OCI-LY1 (cell line): ENCODE results near the gene SLC2A1.

ENCODE experiments used
- H2AFZ ChIP-seq: fragments of 200-600 bp; sonication (generic), shearing (Covaris generic); 2 replicates; pipeline ENCODE4 v1.6.0; 2014; ENCODE audit warnings: antibody characterized with exemption, mild to moderate bottlenecking, low read length
- H3F3A ChIP-seq: fragments of 200-600 bp; sonication (generic), shearing (Covaris generic); 2 replicates; pipeline ENCODE4 v1.6.0; 2014; ENCODE audit warnings: mild to moderate bottlenecking, antibody characterized with exemption, low read length, moderate library complexity; ENCODE audit not compliant: insufficient read depth
- H3K27ac ChIP-seq: fragments of 200-600 bp; sonication (generic); 2 replicates; pipeline ENCODE4 v1.5.1; 2014; ENCODE audit warnings: low read length, mixed run types, mild to moderate bottlenecking, low read depth; ENCODE audit not compliant: poor library complexity, severe bottlenecking
- H3K27me3 ChIP-seq: fragments of 200-600 bp; sonication (generic); 2 replicates; pipeline ENCODE4 v1.6.0; 2014; ENCODE audit warnings: antibody characterized with exemption, mild to moderate bottlenecking, low read length, moderate library complexity; ENCODE audit not compliant: insufficient read depth
- H3K36me3 ChIP-seq: fragments of 200-600 bp; sonication (generic); 2 replicates; pipeline ENCODE4 v1.6.1; 2014; ENCODE audit warnings: mild to moderate bottlenecking, antibody characterized with exemption, low read length, moderate library complexity, mixed read lengths; ENCODE audit not compliant: insufficient read depth
- H3K4me1 ChIP-seq: fragments of 200-600 bp; sonication (generic); 2 replicates; pipeline ENCODE4 v1.5.1; 2014; ENCODE audit warnings: mild to moderate bottlenecking, low read length, moderate library complexity; ENCODE audit not compliant: insufficient read depth, severe bottlenecking
- H3K4me2 ChIP-seq: fragments of 200-600 bp; sonication (generic), shearing (Covaris generic); 2 replicates; pipeline ENCODE4 v1.6.1; 2014; ENCODE audit warnings: low read length
- H3K4me3 ChIP-seq: fragments of 200-600 bp; sonication (generic); 2 replicates; pipeline ENCODE4 v1.5.1; 2014; ENCODE audit warnings: low read length, low read depth, mild to moderate bottlenecking, mixed read lengths; ENCODE audit not compliant: poor library complexity, severe bottlenecking
- H3K79me2 ChIP-seq: fragments of 200-600 bp; shearing (Covaris generic); 2 replicates; pipeline ENCODE4 v1.6.1; 2016; ENCODE audit warnings: mixed run types, low read length, mixed read lengths; ENCODE audit not compliant: insufficient read depth
- H3K9ac ChIP-seq: fragments of 200-600 bp; sonication (generic), shearing (Covaris generic); 2 replicates; pipeline ENCODE4 v1.6.1; 2014; ENCODE audit warnings: mild to moderate bottlenecking, low read length, mixed read lengths
- H3K9me2 ChIP-seq: fragments of 200-600 bp; sonication (generic), shearing (Covaris generic); 2 replicates; pipeline ENCODE4 v1.6.1; 2014; ENCODE audit warnings: low read depth, mild to moderate bottlenecking, low read length, mixed read lengths
- H3K9me3 ChIP-seq: fragments of 200-600 bp; shearing (Covaris generic); 2 replicates; pipeline ENCODE4 v1.6.1; 2014; ENCODE audit warnings: low read length, mixed read lengths
- H4K20me1 ChIP-seq: fragments of 200-600 bp; sonication (generic), shearing (Covaris generic); 2 replicates; pipeline ENCODE4 v1.6.0; 2016; ENCODE audit warnings: mild to moderate bottlenecking, low read length; ENCODE audit not compliant: insufficient read depth
- EZH2 ChIP-seq: fragments of 200-600 bp; sonication (generic), shearing (Covaris generic); IDR thresholded peaks from 2 replicates; pipeline ENCODE4 v1.8.0; 2017; ENCODE audit warnings: borderline replicate concordance, mixed run types, mild to moderate bottlenecking, antibody characterized with exemption, low read length, moderate library complexity, mixed read lengths
- TF ChIP-seq, protein P1 (sequence below): fragments of 200-600 bp; sonication (generic), shearing (Covaris generic); IDR thresholded peaks from 2 replicates; pipeline ENCODE4 v1.5.1; 2017; ENCODE audit warnings: mild to moderate bottlenecking, antibody characterized with exemption, low read length, moderate library complexity, mixed read lengths

The SLC2A1 gene

GRCh38 chr1:42926235-42926878, 32.3 kb downstream of the SLC2A1 start:
- Histone ChIP-seq H3K27ac (peak overlapping the region; percentile 84), H4K20me1 (no peaks in the 10 kb centered on the region), H3K27me3 (no peaks in the 10 kb centered on the region), H3K36me3 (peaks cover 64% of the 10 kb centered on the region), H3K4me1 (peaks cover 28% of the 10 kb centered on the region), H3K9ac (no peak overlapping the region), H3F3A (peaks cover 14% of the 10 kb centered on the region), H3K9me2 (no peaks in the 10 kb centered on the region), H3K4me2 (no peak overlapping the region), H3K9me3 (no peaks in the 10 kb centered on the region), H3K79me2 (no peaks in the 10 kb centered on the region), H3K4me3 (no peak overlapping the region), H2AFZ (no peak overlapping the region)
- no peak for TF ChIP-seq EZH2
- TF ChIP-seq, protein P1, sequence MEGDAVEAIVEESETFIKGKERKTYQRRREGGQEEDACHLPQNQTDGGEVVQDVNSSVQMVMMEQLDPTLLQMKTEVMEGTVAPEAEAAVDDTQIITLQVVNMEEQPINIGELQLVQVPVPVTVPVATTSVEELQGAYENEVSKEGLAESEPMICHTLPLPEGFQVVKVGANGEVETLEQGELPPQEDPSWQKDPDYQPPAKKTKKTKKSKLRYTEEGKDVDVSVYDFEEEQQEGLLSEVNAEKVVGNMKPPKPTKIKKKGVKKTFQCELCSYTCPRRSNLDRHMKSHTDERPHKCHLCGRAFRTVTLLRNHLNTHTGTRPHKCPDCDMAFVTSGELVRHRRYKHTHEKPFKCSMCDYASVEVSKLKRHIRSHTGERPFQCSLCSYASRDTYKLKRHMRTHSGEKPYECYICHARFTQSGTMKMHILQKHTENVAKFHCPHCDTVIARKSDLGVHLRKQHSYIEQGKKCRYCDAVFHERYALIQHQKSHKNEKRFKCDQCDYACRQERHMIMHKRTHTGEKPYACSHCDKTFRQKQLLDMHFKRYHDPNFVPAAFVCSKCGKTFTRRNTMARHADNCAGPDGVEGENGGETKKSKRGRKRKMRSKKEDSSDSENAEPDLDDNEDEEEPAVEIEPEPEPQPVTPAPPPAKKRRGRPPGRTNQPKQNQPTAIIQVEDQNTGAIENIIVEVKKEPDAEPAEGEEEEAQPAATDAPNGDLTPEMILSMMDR: no peak

GRCh38 chr1:42924851-42925760, 33.6 kb downstream of the SLC2A1 start:
- Histone ChIP-seq H3K9me2 (no peaks in the 10 kb centered on the region), H3K79me2 (no peaks in the 10 kb centered on the region), H3K4me1 (peaks cover 22% of the 10 kb centered on the region), H3K36me3 (peaks cover 51% of the 10 kb centered on the region), H3K9ac (peak overlapping the region; percentile 77), H3K27ac (peak overlapping the region; percentile 84), H3F3A (peaks cover 14% of the 10 kb centered on the region), H3K27me3 (no peaks in the 10 kb centered on the region), H3K9me3 (no peaks in the 10 kb centered on the region), H3K4me2 (peak overlapping the region; percentile 99), H2AFZ (no peak overlapping the region), H3K4me3 (peak overlapping the region; percentile 78), H4K20me1 (no peaks in the 10 kb centered on the region)
- TF ChIP-seq, protein P1: no peak
- TF ChIP-seq EZH2: no peak

DNA sequence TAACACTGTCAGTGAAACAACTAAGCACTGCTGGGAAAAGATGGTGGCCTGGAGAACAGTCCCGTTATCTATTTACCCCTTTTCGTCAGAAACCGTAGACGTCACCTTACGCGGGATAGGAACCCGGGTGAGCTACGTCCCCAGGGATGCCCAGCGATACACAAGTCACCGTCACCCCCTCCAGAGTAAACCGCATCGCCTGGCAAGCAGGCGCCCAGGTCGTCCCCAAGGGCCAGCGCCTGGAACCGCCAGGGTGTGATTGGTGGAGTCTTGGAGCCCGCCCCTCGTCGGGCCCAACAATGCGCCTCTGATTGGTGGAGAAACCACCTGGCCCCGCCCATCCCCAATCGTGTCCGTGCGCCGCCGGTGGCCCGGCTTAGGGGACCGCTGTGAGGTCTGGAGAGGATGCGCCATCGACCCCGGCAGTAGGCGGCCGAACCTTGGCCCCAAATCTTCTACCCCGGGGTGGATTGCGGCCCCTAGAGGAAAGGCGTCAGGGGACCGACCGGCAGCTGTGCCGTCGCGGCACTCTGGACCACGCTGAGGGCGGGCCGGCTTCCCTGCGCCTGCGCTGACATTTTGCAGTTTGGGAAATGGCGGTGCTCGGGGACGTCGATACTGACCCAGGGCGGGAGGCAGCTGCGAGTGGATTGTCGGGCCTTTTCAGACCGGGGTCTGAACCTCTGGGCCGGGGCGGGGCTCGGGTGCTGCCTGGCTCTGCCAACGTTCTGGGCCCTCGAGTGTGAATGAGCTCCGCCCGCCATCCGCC, 34.4 kb downstream of the SLC2A1 start:
- H3K9me2 ChIP-seq: no peaks in the 10 kb centered on the region
- no peaks in the 10 kb centered on the region for H3K27me3 ChIP-seq
- no peaks in the 10 kb centered on the region for H4K20me1 ChIP-seq
- H3K79me2 ChIP-seq: no peaks in the 10 kb centered on the region
- H3K9ac ChIP-seq: peak overlapping the region; percentile 77
- H3K4me3 ChIP-seq: peak overlapping the region; percentile 78
- H2AFZ ChIP-seq: peak overlapping the region; percentile 62; the same call in 1 of the 2 replicates
- TF ChIP-seq EZH2: no peak
- TF ChIP-seq, protein P1: no peak; the same call in 1 of the 2 replicates
- peaks cover 43% of the 10 kb centered on the region for H3K36me3 ChIP-seq
- peak overlapping the region; percentile 84 for H3K27ac ChIP-seq
- H3K9me3 ChIP-seq: no peaks in the 10 kb centered on the region
- H3F3A ChIP-seq: peaks cover 14% of the 10 kb centered on the region
- peaks cover 22% of the 10 kb centered on the region for H3K4me1 ChIP-seq
- peak overlapping the region; percentile 99 for H3K4me2 ChIP-seq
